CD14-positive monocyte (primary cell): Measurements from ENCODE around the gene EPS15. TPM values are rescaled to one million over a fixed set of nuclear protein-coding genes. Genes with fewer than 3 reads are reported as not detected.

Experiments used
- DNase-seq, 3 donors: peaks; one replicate each; pipeline ENCODE4 v3.0.0-alpha.2; 2011 to 2022
- H2AFZ ChIP-seq: 2 replicates; pipeline ENCODE4 v1.6.0; 2012; ENCODE audit warnings: mild to moderate bottlenecking, low read depth, low read length, inconsistent platforms; ENCODE audit not compliant: insufficient read depth, poor library complexity, severe bottlenecking
- H3K27ac ChIP-seq, 2 donors: 1 replicate in 1 of 2; 2 replicates in 1 of 2; pipeline ENCODE4 v1.5.1; 2012 to 2013; ENCODE audit warnings: low read length in 2 of 2, control low read depth in 1 of 2, inconsistent platforms in 1 of 2, low read depth in 1 of 2, mild to moderate bottlenecking in 1 of 2
- H3K27me3 ChIP-seq, 2 donors: one replicate each; pipeline versions ENCODE4 v1.6.0 to v1.6.1; 2011 to 2013; ENCODE audit warnings: low read length in 2 of 2; ENCODE audit not compliant: control insufficient read depth in 2 of 2, insufficient read depth in 2 of 2
- H3K36me3 ChIP-seq, 2 donors: replicated peaks in 1 of 2; 1 replicate in 1 of 2; 2 replicates in 1 of 2; pipeline versions ENCODE4 v1.5.1 to v1.6.1; 2012 to 2013; ENCODE audit warnings: low read length in 2 of 2, control low read depth in 1 of 2, inconsistent platforms in 1 of 2, mild to moderate bottlenecking in 1 of 2; ENCODE audit not compliant: insufficient read depth in 2 of 2, control insufficient read depth in 1 of 2
- H3K4me1 ChIP-seq, 2 donors: 1 replicate in 1 of 2; 2 replicates in 1 of 2; pipeline versions ENCODE4 v1.5.1 to v1.6.1; 2012 to 2013; ENCODE audit warnings: low read length in 2 of 2, control low read depth in 1 of 2, inconsistent platforms in 1 of 2, mild to moderate bottlenecking in 1 of 2, moderate library complexity in 1 of 2; ENCODE audit not compliant: insufficient read depth in 2 of 2, control insufficient read depth in 1 of 2
- H3K4me2 ChIP-seq: replicated peaks from 2 replicates; pipeline ENCODE3; 2012; ENCODE audit warnings: low read length, moderate library complexity, mild to moderate bottlenecking; ENCODE audit not compliant: poor library complexity, severe bottlenecking; ENCODE audit errors: extremely low read depth
- H3K4me3 ChIP-seq, 3 experiments: fragments of 200-600 bp in 1 of 3; sonication (generic) in 1 of 3; replicated peaks in 1 of 3; 1 replicate in 2 of 3; 2 replicates in 1 of 3; pipeline ENCODE4 v1.5.1; 2011 to 2013; ENCODE audit warnings: low read length in 3 of 3, mild to moderate bottlenecking in 3 of 3, control low read depth in 2 of 3, low read depth in 2 of 3, inconsistent platforms in 1 of 3, moderate library complexity in 1 of 3
- H3K79me2 ChIP-seq: 2 replicates; pipeline ENCODE4 v1.6.0; 2012; ENCODE audit warnings: mild to moderate bottlenecking, control low read depth, inconsistent platforms, low read length, moderate library complexity; ENCODE audit not compliant: insufficient read depth
- H3K9ac ChIP-seq: 2 replicates; pipeline ENCODE4 v1.6.0; 2017; ENCODE audit warnings: low read length, mild to moderate bottlenecking; ENCODE audit not compliant: insufficient read depth, poor library complexity, severe bottlenecking
- H3K9me3 ChIP-seq, 2 donors: replicated peaks in 1 of 2; 1 replicate in 1 of 2; 2 replicates in 1 of 2; pipeline versions ENCODE4 v1.5.1 to v1.6.1; 2012 to 2013; ENCODE audit warnings: low read length in 2 of 2, control low read depth in 1 of 2; ENCODE audit not compliant: control insufficient read depth in 1 of 2, insufficient read depth in 1 of 2
- H4K20me1 ChIP-seq: 2 replicates; pipeline ENCODE4 v1.6.0; 2012; ENCODE audit warnings: mild to moderate bottlenecking, low read length, control low read depth, moderate library complexity; ENCODE audit not compliant: insufficient read depth
- H3K27ac Mint-ChIP-seq, 7 donors: one replicate each; pipeline ENCODE4 v1.8.0; 2020; ENCODE audit warnings: mild to moderate bottlenecking in 7 of 7, mixed read lengths in 7 of 7, moderate library complexity in 6 of 7, inconsistent platforms in 2 of 7
- H3K27me3 Mint-ChIP-seq, 3 donors: one replicate each; pipeline ENCODE4 v1.8.0; 2021 to 2022; ENCODE audit warnings: low read depth in 3 of 3, mild to moderate bottlenecking in 3 of 3, mixed read lengths in 3 of 3, moderate library complexity in 3 of 3, inconsistent platforms in 1 of 3
- H3K36me3 Mint-ChIP-seq, 2 donors: one replicate each; pipeline ENCODE4 v1.8.0; 2020; ENCODE audit warnings: mixed read lengths in 2 of 2, inconsistent platforms in 1 of 2, mild to moderate bottlenecking in 1 of 2
- H3K4me1 Mint-ChIP-seq: one replicate; pipeline ENCODE4 v1.8.0; 2020; ENCODE audit warnings: mild to moderate bottlenecking, mixed read lengths
- H3K4me3 Mint-ChIP-seq, 2 donors: one replicate each; pipeline ENCODE4 v1.8.0; 2020; ENCODE audit warnings: mild to moderate bottlenecking in 2 of 2, mixed read lengths in 2 of 2, moderate library complexity in 1 of 2
- H3K9me3 Mint-ChIP-seq, 7 donors: one replicate each; pipeline ENCODE4 v1.8.0; 2020 to 2022; ENCODE audit warnings: mixed read lengths in 7 of 7, mild to moderate bottlenecking in 6 of 7, moderate library complexity in 6 of 7, inconsistent platforms in 2 of 7
- WGBS: methylation state at CpG from one replicate; pipeline ENCODE4 v1.1.5; 2013; ENCODE audit warnings: missing lambda C conversion rate; ENCODE audit not compliant: insufficient coverage; 5-methylcytosine and 5-hydroxymethylcytosine counted together
- intact Hi-C, 2 donors: fragments of 100-400 bp; cut with micrococcal nuclease; formaldehyde crosslinking; loops; one replicate each; pipeline versions ENCODE4 v1.15.0 to v1.15.1; 2023
- polyA plus RNA-seq, 3 donors: library from polyadenylated mRNA; depleted of rRNA in 1 of 3; unstranded in 2 of 3; stranded (reverse) in 1 of 3; fragments of 300-500 nt in 2 of 3; fragments of >200 nt in 1 of 3; fragmentation: Illumina TruSeq in 2 of 3; gene quantifications; 1 replicate in 2 of 3; 2 replicates in 1 of 3; pipeline ENCODE4 v1.2.3, GENCODE V29; 2012 to 2021
- TF ChIP-seq, protein P1 (sequence below): fragments of 200-600 bp; IDR thresholded peaks from one replicate; pipeline ENCODE4 v1.8.0; 2022; ENCODE audit warnings: antibody characterized with exemption, mild to moderate bottlenecking

Gene EPS15
- polyA plus RNA-seq, 3 donors: 26.7 to 53.6 (median 36.4) TPM

DNA sequence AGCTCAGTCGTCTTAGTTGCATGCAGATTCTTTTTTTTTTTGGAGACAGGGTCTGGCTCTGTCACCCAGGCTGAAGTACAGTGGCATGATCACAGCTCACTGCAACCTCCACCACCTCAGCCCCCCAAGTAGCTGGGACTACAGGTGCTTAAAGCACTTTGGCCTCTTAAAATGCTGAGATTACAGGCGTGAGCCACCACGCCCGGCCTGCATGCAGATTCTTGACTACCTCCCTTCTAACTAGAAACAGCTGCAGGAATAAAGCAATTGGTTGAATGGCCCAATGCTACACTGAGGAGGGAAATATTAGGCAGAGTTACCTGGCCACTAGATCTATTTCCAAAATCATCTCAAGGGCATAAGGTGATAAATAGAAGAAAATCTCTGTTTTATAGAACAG lies 159.2 kb downstream of the EPS15 start:
- Mint-ChIP-seq H3K4me3 (no peak overlapping the region), H3K4me1 (no peaks in the 10 kb centered on the region), H3K27me3 (no peaks in the 10 kb centered on the region), H3K36me3 (peaks cover 73 to 92% of the 10 kb centered on the region in 2 donors), H3K9me3 (no peaks in the 10 kb centered on the region), H3K27ac (no peak overlapping the region)
- Histone ChIP-seq H3K27ac (no peak overlapping the region), H3K4me3 (no peak overlapping the region), H3K27me3 (no peaks in the 10 kb centered on the region), H3K4me2 (no peak overlapping the region), H3K9ac (no peak overlapping the region), H3K36me3 (peaks cover 82 to 95% of the 10 kb centered on the region in 2 donors), H3K79me2 (no peaks in the 10 kb centered on the region), H4K20me1 (no peaks in the 10 kb centered on the region), H2AFZ (no peak overlapping the region), H3K4me1 (no peaks in the 10 kb centered on the region), H3K9me3 (no peaks in the 10 kb centered on the region)
- TF ChIP-seq, protein P1, sequence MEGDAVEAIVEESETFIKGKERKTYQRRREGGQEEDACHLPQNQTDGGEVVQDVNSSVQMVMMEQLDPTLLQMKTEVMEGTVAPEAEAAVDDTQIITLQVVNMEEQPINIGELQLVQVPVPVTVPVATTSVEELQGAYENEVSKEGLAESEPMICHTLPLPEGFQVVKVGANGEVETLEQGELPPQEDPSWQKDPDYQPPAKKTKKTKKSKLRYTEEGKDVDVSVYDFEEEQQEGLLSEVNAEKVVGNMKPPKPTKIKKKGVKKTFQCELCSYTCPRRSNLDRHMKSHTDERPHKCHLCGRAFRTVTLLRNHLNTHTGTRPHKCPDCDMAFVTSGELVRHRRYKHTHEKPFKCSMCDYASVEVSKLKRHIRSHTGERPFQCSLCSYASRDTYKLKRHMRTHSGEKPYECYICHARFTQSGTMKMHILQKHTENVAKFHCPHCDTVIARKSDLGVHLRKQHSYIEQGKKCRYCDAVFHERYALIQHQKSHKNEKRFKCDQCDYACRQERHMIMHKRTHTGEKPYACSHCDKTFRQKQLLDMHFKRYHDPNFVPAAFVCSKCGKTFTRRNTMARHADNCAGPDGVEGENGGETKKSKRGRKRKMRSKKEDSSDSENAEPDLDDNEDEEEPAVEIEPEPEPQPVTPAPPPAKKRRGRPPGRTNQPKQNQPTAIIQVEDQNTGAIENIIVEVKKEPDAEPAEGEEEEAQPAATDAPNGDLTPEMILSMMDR: no peak
- WGBS: 100% methylated on average over 1 of the region's 4 CpGs
- DNase-seq: no peak
- intact Hi-C loops: no loop called here

GRCh38 chr1:51355382-51355781 lies 163.7 kb downstream of the EPS15 start:
- no peak overlapping the region for H3K27ac ChIP-seq
- peaks cover 55 to 62% of the 10 kb centered on the region in 2 donors for H3K36me3 Mint-ChIP-seq
- H4K20me1 ChIP-seq: no peaks in the 10 kb centered on the region
- H3K9me3 Mint-ChIP-seq: no peaks in the 10 kb centered on the region
- H3K27me3 ChIP-seq: no peaks in the 10 kb centered on the region
- H3K79me2 ChIP-seq: no peaks in the 10 kb centered on the region
- H3K4me2 ChIP-seq: no peak overlapping the region
- no peak overlapping the region for H3K4me3 ChIP-seq
- intact Hi-C loops: no loop called here
- no peak overlapping the region for H3K27ac Mint-ChIP-seq
- no peaks in the 10 kb centered on the region for H3K4me1 Mint-ChIP-seq
- no peak overlapping the region for H2AFZ ChIP-seq
- DNase-seq: no peak
- H3K4me1 ChIP-seq: no peaks in the 10 kb centered on the region
- TF ChIP-seq, protein P1: no peak
- H3K9me3 ChIP-seq: no peaks in the 10 kb centered on the region
- H3K4me3 Mint-ChIP-seq: no peak overlapping the region
- peaks cover 52 to 73% of the 10 kb centered on the region in 2 donors for H3K36me3 ChIP-seq
- no peak overlapping the region for H3K9ac ChIP-seq
- no CpG with 5 or more reads among the region's 1 CpG for WGBS
- H3K27me3 Mint-ChIP-seq: no peaks in the 10 kb centered on the region
